Prostate gland (tissue), 2 donors: Measurements from ENCODE around the gene CRISPLD2.

Experiments used
- POLR2AphosphoS5 ChIP-seq: sonication (generic); formaldehyde crosslinking; IDR thresholded peaks from one replicate; pipeline ENCODE4 v1.6.1; 2017; ENCODE audit warnings: antibody characterized with exemption
- TF ChIP-seq, protein P1 (sequence below), 4 experiments: fragments of 200-600 bp in 2 of 4; fragments of 450-650 bp in 2 of 4; sonication (generic) in 2 of 4; IDR thresholded peaks; 1 replicate in 3 of 4; 2 replicates in 1 of 4; pipeline ENCODE4 v1.5.1; 2016 to 2019; ENCODE audit warnings: antibody characterized with exemption in 4 of 4, mild to moderate bottlenecking in 2 of 4, moderate library complexity in 2 of 4

DNA sequence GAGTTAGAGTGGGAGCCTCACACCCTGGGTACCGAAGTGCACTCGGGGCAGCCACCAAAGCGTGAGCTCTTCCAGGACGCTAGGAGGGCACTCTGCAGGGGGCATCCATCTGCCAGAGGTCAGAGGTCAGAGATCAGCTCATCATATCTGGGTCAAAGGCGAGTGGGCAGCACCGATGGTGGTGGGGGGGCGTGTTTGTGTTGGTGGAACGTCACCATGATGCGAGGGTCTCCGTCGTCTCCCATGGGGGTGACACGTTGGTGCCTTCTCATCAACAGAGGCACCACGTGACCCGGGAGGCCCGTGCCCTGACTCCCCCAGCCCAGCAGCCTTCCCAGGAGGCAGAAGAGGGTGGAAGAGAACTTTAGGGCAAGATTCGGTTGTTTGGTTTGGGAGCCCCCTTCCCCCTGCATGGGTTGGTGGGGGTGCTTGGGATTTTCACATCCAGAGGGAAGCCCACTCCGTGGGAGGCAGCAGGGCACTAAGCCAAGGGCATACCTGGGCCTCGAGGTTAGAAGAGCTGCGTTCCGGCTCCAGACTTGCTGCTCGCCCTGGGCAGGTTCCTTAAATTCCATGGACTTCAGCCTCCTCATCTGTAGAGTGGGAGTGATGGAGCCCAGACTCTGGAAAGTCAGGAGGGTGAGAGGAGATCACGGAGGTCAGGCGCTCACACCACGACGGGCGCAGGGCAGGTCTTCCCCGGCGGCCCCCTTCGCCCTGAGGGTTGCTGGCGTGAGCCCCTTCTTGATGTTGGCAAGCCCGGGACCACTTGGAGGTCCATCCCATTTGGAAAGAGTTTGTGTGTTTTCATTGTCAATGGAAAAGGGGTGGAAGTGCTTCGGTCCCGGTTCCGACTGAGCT, 14.0 kb downstream of the CRISPLD2 start:
- TF ChIP-seq POLR2AphosphoS5: no peak
- TF ChIP-seq, protein P1, sequence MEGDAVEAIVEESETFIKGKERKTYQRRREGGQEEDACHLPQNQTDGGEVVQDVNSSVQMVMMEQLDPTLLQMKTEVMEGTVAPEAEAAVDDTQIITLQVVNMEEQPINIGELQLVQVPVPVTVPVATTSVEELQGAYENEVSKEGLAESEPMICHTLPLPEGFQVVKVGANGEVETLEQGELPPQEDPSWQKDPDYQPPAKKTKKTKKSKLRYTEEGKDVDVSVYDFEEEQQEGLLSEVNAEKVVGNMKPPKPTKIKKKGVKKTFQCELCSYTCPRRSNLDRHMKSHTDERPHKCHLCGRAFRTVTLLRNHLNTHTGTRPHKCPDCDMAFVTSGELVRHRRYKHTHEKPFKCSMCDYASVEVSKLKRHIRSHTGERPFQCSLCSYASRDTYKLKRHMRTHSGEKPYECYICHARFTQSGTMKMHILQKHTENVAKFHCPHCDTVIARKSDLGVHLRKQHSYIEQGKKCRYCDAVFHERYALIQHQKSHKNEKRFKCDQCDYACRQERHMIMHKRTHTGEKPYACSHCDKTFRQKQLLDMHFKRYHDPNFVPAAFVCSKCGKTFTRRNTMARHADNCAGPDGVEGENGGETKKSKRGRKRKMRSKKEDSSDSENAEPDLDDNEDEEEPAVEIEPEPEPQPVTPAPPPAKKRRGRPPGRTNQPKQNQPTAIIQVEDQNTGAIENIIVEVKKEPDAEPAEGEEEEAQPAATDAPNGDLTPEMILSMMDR (IDR thresholded peaks at IDR 0.05): no peak
